Stomach smooth muscle (tissue), 2 donors: ENCODE results near the gene KDM7A.
"Not testable (repeated sequence)": the region's sequence is repeated elsewhere in the genome, so short reads cannot be mapped to it uniquely, and the experiment has no call there.

ENCODE experiments used
- H3K27ac ChIP-seq: one replicate; pipeline ENCODE4 v1.7.0; 2013; ENCODE audit warnings: mild to moderate bottlenecking, low read length, inconsistent platforms
- H3K27me3 ChIP-seq, 2 donors: one replicate each; pipeline ENCODE4 v1.7.0; 2013; ENCODE audit warnings: low read length in 2 of 2; ENCODE audit not compliant: insufficient read depth in 2 of 2, control insufficient read depth in 1 of 2
- H3K36me3 ChIP-seq, 2 donors: one replicate each; pipeline ENCODE4 v1.7.0; 2013; ENCODE audit warnings: low read length in 2 of 2; ENCODE audit not compliant: control insufficient read depth in 2 of 2, insufficient read depth in 2 of 2
- H3K4me1 ChIP-seq: one replicate; pipeline ENCODE4 v1.7.0; 2013; ENCODE audit warnings: low read length; ENCODE audit not compliant: control insufficient read depth, insufficient read depth
- H3K4me3 ChIP-seq, 2 donors: one replicate each; pipeline ENCODE4 v1.7.0; 2013; ENCODE audit warnings: low read length in 2 of 2
- H3K9ac ChIP-seq, 2 donors: one replicate each; pipeline ENCODE4 v1.7.0; 2013; ENCODE audit warnings: low read length in 2 of 2, mild to moderate bottlenecking in 1 of 2
- H3K9me3 ChIP-seq, 2 donors: one replicate each; pipeline ENCODE4 v1.7.0; 2013; ENCODE audit warnings: low read length in 2 of 2; ENCODE audit not compliant: control insufficient read depth in 2 of 2
- donor health status: healthy.
- donor health status: Pancreatic carcinoma.

The KDM7A gene

GRCh38 chr7:140176122-140176701 is 571 bp downstream of the KDM7A start:
- H3K4me1 ChIP-seq: no peaks in the 10 kb centered on the region
- H3K9ac ChIP-seq: peak overlapping the region; percentile 81 to 83
- no peaks in the 10 kb centered on the region for H3K9me3 ChIP-seq
- H3K4me3 ChIP-seq: peak overlapping the region; percentile 42 to 91
- peak overlapping the region; percentile 98 for H3K27ac ChIP-seq
- H3K27me3 ChIP-seq: no peaks in the 10 kb centered on the region
- no peaks in the 10 kb centered on the region for H3K36me3 ChIP-seq

GRCh38 chr7:140175221-140176121 is 1.3 kb downstream of the KDM7A start:
- no peaks in the 10 kb centered on the region for H3K27me3 ChIP-seq
- H3K36me3 ChIP-seq: no peaks in the 10 kb centered on the region
- H3K9me3 ChIP-seq: no peaks in the 10 kb centered on the region
- H3K27ac ChIP-seq: peak overlapping the region; percentile 98
- no peaks in the 10 kb centered on the region for H3K4me1 ChIP-seq
- H3K4me3 ChIP-seq: peak overlapping the region; percentile 42 to 91
- H3K9ac ChIP-seq: peak overlapping the region; percentile 81 to 83

GRCh38 chr7:140174217-140174616 is 2.6 kb downstream of the KDM7A start:
- Histone ChIP-seq H3K36me3 (no peaks in the 10 kb centered on the region), H3K27me3 (no peaks in the 10 kb centered on the region), H3K27ac (no peak overlapping the region), H3K9me3 (no peaks in the 10 kb centered on the region), H3K4me1 (no peaks in the 10 kb centered on the region), H3K4me3 (no peak overlapping the region), H3K9ac (no peak overlapping the region)

- H3K9me3 ChIP-seq: no peaks in the 10 kb centered on the region
- H3K27me3 ChIP-seq: no peaks in the 10 kb centered on the region
- H3K27ac ChIP-seq: no peak overlapping the region
- H3K4me1 ChIP-seq: peaks cover 3% of the 10 kb centered on the region
- no peak overlapping the region for H3K4me3 ChIP-seq
- H3K36me3 ChIP-seq: no peaks in the 10 kb centered on the region
- no peak overlapping the region for H3K9ac ChIP-seq
Measured at GRCh38 chr7:140170375-140170774, 6.4 kb downstream of the KDM7A start.

- Histone ChIP-seq H3K36me3 (no peaks in the 10 kb centered on the region), H3K27ac (no peak overlapping the region), H3K4me1 (peaks cover 3% of the 10 kb centered on the region), H3K9me3 (no peaks in the 10 kb centered on the region), H3K4me3 (no peak overlapping the region), H3K9ac (no peak overlapping the region), H3K27me3 (no peaks in the 10 kb centered on the region)
Measured at GRCh38 chr7:140168816-140169215, 8.0 kb downstream of the KDM7A start.

GRCh38 chr7:140165422-140165821 is 11.4 kb downstream of the KDM7A start:
- Histone ChIP-seq H3K4me1 (peaks cover 3% of the 10 kb centered on the region), H3K4me3 (no peak overlapping the region), H3K36me3 (no peaks in the 10 kb centered on the region)

GRCh38 chr7:140162081-140162480 is 14.7 kb downstream of the KDM7A start:
- not testable (repeated sequence) for H3K9me3 ChIP-seq, H3K27me3 ChIP-seq, H3K4me3 ChIP-seq, H3K36me3 ChIP-seq, H3K9ac ChIP-seq, H3K27ac ChIP-seq, H3K4me1 ChIP-seq

More at GRCh38 chr7:140165422-140165821, 11.4 kb downstream of the KDM7A start:
- Histone ChIP-seq H3K27me3 (no peaks in the 10 kb centered on the region), H3K27ac (no peak overlapping the region), H3K9ac (no peak overlapping the region), H3K9me3 (no peaks in the 10 kb centered on the region)

- Histone ChIP-seq H3K27ac (no peak overlapping the region), H3K27me3 (no peaks in the 10 kb centered on the region), H3K36me3 (no peaks in the 10 kb centered on the region), H3K9ac (no peak overlapping the region), H3K4me3 (no peak overlapping the region), H3K9me3 (no peaks in the 10 kb centered on the region), H3K4me1 (peaks cover 2% of the 10 kb centered on the region)
Measured at GRCh38 chr7:140161047-140161446, 15.7 kb downstream of the KDM7A start.

- no peak overlapping the region for H3K4me3 ChIP-seq
- no peaks in the 10 kb centered on the region for H3K36me3 ChIP-seq
- no peaks in the 10 kb centered on the region for H3K27me3 ChIP-seq
- H3K9ac ChIP-seq: no peak overlapping the region
- H3K9me3 ChIP-seq: no peaks in the 10 kb centered on the region
- H3K27ac ChIP-seq: no peak overlapping the region
- no peaks in the 10 kb centered on the region for H3K4me1 ChIP-seq
Measured at GRCh38 chr7:140160308-140160707, 16.5 kb downstream of the KDM7A start.

GRCh38 chr7:140159497-140159896 is 17.3 kb downstream of the KDM7A start:
- no peaks in the 10 kb centered on the region for H3K27me3 ChIP-seq
- H3K9me3 ChIP-seq: no peaks in the 10 kb centered on the region
- H3K4me3 ChIP-seq: no peak overlapping the region
- H3K9ac ChIP-seq: no peak overlapping the region
- no peaks in the 10 kb centered on the region for H3K36me3 ChIP-seq
- no peak overlapping the region for H3K27ac ChIP-seq
- no peaks in the 10 kb centered on the region for H3K4me1 ChIP-seq
